GM12873 (cell line): Measurements from ENCODE around the gene NUP188.

Experiments
- TF ChIP-seq, protein P1 (sequence below): IDR thresholded peaks from 2 replicates; pipeline ENCODE4 v1.5.1; 2012; ENCODE audit warnings: low read depth, mild to moderate bottlenecking, moderate library complexity, low read length, control low read depth; ENCODE audit not compliant: insufficient read depth; ENCODE audit errors: missing control alignments

The NUP188 gene

DNA sequence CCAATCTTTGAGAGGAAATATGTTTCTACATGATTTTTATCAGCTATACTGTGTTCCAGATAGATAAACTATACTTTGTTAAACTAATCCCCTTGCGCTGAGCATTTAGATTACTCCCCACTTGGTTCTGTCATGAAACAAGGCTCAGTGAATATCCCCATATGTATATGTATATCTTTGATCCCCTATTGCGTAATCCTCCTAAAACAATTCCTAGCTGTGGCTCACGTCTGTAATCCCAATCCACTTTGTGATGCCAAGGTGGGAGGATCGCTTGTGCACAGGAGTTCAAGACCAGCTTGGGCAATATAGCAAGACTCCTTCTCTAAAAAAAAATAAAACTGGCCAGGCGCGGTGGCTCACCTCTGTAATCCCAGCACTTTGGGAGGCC, 24.0 kb upstream of the NUP188 start:
- TF ChIP-seq, protein P1, sequence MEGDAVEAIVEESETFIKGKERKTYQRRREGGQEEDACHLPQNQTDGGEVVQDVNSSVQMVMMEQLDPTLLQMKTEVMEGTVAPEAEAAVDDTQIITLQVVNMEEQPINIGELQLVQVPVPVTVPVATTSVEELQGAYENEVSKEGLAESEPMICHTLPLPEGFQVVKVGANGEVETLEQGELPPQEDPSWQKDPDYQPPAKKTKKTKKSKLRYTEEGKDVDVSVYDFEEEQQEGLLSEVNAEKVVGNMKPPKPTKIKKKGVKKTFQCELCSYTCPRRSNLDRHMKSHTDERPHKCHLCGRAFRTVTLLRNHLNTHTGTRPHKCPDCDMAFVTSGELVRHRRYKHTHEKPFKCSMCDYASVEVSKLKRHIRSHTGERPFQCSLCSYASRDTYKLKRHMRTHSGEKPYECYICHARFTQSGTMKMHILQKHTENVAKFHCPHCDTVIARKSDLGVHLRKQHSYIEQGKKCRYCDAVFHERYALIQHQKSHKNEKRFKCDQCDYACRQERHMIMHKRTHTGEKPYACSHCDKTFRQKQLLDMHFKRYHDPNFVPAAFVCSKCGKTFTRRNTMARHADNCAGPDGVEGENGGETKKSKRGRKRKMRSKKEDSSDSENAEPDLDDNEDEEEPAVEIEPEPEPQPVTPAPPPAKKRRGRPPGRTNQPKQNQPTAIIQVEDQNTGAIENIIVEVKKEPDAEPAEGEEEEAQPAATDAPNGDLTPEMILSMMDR: no peak

DNA sequence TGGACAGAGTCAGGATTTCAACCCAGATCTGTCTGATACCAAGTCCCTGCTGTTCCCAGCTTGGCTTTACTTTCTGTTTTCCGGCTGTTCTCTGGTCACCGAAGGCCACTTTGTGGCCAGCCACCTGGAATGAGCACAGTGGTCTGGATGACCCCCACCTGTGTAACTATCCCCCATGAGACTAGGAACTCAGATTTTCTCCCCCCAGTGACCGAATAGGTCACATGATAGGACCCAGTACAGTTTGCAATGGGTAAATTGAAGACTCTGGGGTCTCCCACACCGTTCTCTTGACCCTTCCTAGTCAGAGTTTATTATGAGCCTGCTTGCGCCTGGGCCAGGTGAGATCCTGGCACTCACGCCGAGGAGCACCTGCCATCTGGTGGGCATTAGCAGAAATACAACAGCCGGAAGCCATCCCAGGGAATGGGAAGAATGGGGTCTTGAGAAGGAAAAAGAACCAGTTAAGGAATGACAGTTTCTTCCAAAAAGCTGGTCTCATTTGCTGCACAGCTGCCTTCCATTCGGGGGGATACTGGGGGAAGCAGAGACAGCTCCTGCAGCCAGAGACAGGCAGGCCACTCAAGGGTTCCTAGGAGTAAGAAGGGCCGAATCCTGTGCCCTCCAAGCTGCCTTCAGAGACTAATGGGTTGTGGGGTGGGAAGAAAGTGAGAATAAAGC, 19.6 kb upstream of the NUP188 start:
- TF ChIP-seq, protein P1: peak; percentile 91

DNA sequence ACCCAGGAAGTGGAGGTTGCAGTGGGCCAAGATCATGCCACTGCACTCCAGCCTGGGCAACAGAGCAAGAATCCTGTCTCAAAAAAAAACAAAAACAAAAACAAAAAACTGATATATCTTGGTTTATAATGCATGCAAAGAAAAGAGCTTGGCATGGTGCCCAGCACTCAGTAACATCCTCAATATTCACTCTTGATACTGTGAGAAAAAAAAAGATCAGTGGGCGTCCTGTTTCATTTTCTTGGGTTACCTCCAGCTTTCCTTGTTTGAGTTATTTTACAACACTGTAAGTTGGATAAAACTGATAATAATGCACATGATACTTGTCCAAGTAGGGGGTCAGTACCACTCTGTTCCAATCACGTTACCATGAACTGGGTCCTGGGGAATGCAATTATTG, 18.9 kb upstream of the NUP188 start:
- TF ChIP-seq, protein P1: no peak

DNA sequence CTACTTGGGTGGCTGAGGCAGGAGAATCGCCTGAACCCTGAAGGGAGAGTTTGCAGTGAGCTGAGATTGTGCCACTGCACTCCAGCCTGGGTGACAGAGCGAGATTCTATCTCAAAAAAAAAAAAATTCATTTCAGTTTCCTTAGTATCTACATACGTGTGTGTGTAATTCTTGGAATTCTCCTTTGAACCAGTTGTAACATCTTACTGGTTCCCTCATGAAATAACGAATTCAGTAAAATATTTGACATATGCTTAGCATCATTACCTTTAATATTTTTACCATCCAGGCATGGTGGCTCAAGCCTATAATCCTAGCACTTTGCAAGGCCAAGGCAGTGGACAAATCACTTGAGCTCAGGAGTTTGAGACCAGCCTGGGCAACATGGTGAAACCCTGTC, 17.9 kb upstream of the NUP188 start:
- TF ChIP-seq, protein P1: no peak

DNA sequence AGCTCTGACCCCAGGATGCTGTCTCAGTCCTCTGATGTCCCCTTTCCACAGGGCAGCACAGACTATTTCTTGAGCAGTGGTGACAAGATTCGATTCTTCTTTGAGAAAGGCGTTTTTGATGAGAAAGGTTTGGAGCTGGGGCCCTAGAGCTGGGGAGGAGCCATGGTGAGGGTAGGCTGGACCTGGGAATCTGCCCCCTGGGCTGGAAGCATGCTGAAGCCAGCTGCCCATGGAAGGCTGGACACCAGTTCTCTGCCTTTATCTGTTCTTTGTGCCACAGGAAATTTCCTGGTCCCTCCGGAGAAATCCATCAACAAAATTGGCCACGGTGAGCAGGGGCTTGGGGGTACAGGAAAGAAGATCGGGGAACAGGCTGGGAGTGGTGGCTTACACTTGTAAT, 13.8 kb upstream of the NUP188 start:
- TF ChIP-seq, protein P1: no peak

DNA sequence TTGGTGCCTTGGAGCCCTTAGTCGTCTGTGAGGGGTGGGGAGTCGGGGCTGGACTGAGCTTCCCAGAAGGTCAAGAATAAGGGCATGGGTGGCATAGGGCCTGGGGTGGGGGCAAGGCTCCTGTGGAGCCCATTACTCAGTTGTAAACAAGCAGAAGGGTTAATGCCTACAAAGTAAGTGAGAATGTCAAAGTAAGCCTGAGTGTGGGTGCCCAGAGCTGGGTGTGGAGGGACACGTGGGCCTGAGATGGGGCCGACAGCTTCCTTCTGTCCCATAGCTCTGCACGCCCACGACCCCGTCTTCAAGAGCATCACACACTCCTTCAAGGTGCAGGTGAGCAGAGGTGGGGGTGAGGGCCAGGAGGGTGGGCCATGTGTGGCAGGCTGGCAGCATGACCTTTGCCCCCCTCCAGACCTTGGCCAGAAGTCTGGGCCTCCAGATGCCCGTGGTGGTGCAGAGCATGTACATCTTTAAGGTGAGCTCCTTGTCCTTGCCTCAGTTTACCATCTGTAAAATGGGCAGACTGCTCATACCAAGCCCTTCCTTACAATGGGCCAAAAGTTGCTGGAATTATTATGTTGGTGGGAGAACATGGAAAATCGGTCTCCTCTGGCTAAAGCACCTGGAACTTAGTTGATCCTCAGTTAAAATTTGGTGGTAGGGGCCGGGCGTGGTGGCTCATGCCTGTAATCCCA, 11.2 kb upstream of the NUP188 start:
- TF ChIP-seq, protein P1: no peak

DNA sequence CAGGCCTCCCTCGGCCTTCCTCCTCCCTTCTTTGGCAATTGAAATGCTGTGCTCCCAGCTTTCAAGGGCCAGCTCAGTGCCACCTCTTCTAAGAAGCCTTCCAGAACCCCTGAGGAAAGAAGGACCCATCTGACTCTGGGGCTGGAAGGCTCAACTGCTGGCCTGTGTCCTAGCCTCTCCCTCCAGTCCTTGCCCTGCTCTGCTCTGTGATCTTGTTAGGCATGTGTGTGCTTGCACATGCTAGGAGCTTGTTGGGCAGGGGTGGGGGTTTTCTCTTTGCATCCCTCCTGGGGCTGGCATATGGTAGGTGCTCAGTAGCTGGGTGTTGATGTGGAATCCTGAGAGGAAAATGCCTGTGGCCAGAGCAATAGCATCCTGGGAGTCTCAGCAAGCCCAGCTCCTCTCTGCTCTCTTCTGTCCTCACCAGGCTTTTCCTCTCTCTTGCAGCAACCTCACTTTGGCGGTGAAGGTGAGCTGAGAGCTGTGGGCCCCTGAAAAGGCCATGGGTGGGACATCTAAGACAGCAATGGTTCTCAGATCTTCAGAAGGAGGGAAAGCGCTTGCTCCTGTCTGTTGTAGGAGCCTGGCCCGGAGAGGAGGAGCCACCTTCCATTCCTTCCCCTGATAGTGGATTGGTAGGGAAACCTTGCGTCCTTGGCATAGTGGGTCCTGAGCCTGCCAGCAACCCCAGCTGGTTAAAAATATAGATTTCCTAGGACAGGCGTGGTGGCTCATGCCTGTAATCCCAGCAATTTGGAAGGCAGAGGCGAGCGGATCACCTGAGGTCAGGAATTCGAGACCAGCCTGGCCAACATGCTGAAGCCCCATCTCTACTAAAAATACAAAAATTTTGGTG, 10.0 kb upstream of the NUP188 start:
- TF ChIP-seq, protein P1: no peak
